ENCODE measurements around the gene OR52K2.
"Not testable (repeated sequence)": the region's sequence is repeated elsewhere in the genome, so short reads cannot be mapped to it uniquely, and the experiment has no call there.

Gene OR52K2

DNA sequence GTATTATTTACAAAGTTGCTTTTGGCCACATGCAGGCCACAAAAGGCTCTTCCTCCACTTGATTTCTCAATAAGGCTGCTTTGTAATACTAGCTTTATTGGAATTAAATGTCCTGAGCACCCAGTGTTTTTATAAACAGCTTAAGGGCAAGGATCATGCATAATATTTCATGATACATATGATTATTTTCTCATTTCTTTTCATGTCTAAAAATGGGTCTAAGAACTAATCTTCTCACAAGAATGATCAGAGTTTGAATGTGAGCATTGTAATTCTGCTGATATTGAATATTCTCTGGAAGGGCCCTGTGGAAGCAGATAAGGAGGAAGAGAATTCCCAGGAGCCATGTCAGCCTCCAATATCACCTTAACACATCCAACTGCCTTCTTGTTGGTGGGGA lies at the start of gene OR52K2:
OR52K2 (plus strand) TSS at position 301 of the 400 bp plus-strand sequence; CDS start at position 346, 45 bp downstream.
- DNase-seq (ENCODE audit: low read depth in 2 of 2): no peak

DNA sequence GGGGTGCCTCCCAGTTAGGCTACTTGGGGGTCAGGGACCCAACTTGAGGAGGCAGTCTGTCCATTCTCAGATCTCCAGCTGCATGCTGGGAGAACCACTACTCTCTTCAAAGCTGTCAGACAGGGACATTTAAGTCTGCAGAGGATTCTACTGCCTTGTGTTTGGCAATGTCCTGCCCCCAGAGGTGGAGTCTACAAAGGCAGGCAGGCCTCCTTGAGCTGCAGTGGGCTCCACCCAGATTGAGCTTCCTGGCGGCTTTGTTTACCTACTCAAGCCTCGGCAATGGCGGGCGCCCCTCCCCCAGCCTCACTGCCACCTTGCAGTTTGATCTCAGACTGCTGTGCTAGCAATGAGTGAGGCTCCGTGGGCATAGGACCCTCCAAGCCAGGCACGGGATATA lies 42.9 kb upstream of the OR52K2 start:
- not testable (repeated sequence) for DNase-seq (ENCODE audit: low read depth in 2 of 2)

DNA sequence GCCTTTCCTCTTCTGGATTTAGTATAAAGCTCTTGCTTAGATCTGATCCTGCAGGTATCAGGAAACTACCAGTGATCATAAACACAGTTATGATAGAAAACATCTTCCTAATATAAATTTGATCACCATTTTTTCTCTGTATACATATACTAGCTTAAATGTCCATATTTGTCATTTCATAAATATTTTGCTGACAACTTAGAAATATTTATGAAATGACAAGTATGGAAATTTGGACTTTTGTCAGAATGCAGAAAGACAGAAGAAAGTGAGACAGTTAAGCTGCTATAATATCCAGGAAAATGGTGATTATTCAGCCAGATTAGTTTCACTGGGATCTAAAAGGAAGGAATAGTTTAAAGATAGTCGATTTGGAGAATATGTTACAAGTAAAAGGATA lies 32.8 kb upstream of the OR52K2 start:
- no peak for DNase-seq (ENCODE audit: low read depth in 2 of 2)

DNA sequence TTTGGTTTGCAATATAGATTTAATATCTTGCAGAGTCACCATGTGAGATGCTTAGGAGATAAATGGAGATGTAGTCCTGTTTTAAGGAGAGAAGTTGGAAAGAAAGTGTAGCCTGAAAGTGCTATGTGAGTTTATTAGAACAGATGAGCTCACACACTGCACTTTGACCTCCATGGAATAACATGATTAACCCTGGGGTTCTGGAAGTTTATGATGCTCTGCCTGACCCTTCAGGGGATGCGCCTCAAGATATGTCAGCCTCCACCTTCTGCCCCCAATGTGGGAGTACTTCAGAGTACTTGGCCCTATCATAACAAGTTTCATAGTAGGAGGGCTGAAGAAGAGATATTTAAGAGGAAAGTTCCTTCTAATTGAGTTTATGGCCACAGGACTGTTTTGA lies 32.3 kb upstream of the OR52K2 start:
- DNase-seq (ENCODE audit: low read depth in 2 of 2): no peak

DNA sequence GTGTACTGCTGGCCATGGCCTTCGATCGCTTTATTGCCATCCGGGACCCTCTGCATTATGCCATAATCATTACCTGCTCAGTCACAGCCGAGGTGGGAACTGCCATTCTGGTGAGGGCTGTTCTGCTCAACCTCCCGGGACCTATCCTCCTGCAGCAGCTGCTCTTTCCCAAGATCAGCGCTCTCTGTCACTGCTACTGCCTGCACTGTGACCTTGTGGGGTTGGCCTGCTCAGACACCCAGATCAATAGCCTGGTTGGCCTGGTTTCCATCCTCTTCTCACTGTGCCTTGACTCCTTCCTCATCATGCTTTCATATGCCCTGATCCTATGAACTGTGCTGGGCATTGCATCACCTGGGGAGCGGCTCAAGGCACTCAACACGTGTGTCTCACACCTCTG lies 30.7 kb upstream of the OR52K2 start:
- DNase-seq (ENCODE audit: low read depth in 2 of 2): no peak

DNA sequence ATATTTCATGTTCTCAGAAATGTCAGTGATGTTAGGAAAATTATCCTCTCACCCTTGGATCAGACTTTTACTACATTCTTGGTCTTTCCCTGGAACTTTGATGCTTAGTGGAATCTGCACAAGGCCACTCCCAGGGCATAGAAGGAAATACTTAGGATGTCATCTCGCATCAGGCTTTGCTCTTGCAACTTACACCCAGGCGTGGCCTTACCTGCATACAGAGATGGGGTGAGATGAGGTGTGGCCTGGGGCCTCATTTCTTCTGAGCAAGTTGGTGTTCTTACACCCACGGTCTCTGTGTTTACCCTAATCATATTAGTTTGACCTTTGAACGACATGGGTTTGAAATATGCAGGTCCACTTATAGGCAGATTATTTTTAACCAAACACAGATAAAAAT lies 19.0 kb upstream of the OR52K2 start:
- DNase-seq (ENCODE audit: low read depth in 2 of 2): no peak

DNA sequence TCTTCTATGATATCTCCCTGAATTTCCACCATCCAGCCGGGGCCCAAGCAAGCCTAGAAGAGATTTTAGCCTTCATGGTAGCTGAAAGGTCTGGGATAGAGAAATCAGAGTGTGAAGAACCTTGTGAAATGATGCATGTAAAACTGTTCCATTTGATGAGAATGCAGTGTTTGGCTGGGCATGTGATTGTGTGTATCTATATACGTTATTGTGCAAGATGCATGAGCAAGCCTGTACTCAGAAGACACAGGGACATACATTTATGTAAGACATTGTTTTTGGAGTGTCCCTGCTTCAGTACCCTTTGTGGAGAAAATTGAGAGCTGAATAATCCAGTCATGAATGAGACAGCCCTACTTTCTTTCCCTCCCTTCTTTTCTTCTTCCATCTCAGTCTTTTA lies 15.2 kb upstream of the OR52K2 start:
- DNase-seq (ENCODE audit: low read depth in 2 of 2): no peak

DNA sequence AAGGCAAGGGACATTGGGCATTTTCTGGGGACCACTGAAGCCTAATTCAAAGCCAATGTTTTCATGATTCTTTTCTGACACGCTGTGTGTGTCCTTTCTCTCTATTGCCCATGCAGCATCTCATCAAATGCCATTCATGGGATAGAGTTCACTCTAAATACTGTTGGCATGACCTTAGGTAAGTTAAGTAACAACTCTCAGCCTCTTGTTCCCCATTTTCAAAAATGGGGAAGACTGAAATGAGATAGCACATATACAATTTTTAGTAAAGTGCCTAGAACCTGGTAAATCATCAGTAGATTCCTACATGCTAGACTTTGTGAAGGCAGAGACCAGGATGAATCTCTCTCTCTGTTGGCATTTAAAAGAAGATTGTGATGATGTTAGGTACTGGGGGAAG lies 12.7 kb upstream of the OR52K2 start:
- DNase-seq (ENCODE audit: low read depth in 2 of 2): no peak

DNA sequence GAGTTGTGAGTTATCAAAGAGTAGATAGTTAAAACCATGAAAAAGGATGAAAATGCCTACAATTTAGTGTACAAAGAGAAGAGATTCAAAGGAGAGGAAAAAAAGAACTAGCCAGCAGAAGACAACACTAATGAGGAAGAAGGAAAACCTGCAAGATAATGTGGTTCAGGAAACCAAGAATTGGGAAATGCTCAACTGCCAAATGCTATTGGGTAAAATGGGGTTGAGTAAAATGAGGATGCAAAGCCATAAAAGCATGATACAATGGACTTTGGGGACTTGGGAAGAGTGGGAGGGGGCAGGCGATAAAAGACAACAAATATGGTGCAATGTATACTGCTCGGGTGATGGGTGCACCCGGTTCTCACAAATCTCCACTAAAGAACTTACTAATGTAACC lies 7.6 kb upstream of the OR52K2 start:
- DNase-seq (ENCODE audit: low read depth in 2 of 2): no peak

DNA sequence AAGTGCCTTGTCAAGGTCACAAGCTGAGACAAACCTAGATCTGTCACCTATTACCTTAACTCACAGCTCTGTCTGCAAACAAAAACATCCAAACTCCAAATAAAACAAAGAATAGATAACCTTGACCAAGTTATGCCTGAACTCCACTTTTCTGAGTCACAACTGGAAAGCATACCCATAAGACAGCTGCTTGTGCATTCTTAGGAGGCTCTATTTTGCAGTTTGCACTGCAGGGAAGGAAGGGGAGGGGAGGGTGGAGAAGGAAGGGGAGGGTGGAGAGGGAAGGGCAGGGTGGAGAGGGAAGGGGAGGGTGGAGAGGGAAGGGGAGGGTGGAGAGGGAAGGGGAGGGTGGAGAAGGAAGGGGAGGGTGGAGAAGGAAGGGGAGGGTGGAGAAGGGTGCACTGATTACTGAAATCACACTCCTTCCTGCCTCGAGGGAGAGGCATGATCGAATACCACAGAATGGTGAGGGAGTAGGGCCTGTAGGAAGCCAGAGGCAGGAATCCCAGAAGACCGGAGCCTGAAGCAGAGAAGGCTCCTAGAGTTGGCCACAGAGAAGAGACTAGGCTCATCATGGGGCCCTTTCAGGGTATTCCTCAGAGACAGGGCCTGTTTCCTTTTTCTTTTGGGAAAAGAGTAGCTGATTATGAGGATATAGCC lies 5.7 kb upstream of the OR52K2 start:
- no peak for DNase-seq (ENCODE audit: low read depth in 2 of 2)

DNA sequence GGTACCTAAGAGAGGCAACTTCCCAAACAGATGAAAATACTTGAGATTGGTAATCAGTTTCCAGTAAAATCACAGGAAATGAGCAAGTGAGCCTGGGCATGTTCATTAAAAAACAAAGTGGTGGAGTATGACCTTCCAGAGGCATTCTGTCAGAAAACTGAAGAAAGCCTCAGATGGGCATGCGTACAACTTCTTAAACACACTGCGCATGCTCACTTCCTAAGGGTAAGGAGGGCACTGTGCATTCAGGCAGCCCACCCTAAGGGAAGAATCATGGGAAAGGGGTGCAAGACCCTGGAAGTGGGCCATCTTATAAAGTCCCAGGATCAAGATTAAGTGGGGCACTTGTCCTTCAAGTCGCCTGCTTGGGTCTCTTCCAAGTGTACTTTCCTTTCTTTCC lies 4.0 kb downstream of the OR52K2 start:
- no peak for DNase-seq (ENCODE audit: low read depth in 2 of 2)

DNA sequence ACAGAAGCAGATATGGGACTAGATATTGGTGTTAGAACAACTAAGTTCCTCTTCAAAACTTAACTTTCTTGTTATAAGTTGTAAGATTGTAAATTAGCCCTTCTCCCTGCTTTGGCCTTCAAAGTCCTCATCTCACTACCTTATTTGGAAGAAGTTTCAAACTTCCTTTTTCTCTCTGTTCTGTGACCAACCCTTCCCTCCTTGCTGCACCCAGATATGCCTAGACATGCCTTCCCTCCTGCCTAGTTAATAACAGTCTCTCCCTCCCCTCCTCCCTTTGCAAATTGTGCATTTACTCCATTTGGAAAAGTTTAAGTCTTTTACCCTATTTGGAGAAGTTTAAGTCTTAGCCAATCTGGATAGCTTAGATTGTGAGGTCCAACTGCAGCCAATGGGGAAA lies 4.9 kb downstream of the OR52K2 start:
- no peak for DNase-seq (ENCODE audit: low read depth in 2 of 2)

DNA sequence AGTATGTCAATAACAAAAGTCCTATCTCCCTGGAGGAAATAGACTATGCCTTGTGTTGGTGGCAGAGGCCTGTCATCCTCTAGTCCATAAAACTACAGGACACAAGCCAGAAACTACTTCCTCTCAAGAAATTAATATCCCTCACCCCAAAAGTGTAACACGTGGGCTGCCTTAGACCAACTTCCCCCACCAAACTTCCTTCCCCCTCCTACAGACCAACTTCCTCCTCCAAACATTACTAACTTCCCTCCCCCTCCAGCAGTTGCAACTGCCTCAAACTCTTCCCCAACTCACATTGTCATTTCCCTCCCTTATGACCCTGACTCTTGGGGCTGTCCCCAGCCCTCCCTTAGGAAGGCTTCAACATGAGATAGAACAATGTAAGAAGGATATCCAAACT lies 6.3 kb downstream of the OR52K2 start:
- DNase-seq (ENCODE audit: low read depth in 2 of 2): no peak

DNA sequence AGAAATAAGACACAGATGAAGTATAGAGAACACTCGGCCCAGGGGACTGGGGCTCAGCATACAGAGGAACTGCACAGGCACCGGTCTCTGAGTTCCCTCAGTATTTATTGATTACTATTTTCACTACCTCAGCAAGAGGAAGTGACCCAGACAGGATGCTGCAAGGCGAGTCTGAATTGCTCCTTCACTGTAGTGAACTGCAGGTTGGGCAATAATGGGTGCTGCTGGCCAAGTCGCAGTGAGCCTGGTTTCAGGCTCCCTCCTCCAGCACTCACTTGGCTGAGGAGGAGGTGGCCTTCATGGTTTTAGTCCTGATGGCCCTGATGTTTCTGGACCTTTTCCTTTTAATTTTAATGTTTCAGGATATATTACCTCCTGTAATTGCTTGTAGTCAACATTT lies 10.4 kb downstream of the OR52K2 start:
- DNase-seq (ENCODE audit: low read depth in 2 of 2): no peak

DNA sequence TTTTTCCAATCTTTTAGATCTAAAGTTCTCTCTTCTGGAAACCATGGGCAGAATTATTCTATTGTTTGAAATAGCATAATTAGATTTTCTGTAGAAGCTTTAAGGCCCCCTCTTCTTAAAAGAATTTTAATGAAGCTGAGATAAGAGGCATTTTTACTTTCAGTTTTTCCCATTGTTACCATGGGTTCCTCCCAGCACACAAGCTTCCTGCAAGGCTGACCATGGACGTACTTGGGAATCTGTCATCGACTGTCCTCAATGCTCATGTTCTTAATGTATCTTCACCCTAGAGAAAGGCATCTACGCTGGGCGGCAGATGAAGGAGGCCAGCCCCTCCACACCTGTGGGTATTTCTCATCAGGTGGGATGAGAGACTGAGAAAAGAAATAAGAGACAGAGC lies 11.1 kb downstream of the OR52K2 start:
- DNase-seq (ENCODE audit: low read depth in 2 of 2): no peak

DNA sequence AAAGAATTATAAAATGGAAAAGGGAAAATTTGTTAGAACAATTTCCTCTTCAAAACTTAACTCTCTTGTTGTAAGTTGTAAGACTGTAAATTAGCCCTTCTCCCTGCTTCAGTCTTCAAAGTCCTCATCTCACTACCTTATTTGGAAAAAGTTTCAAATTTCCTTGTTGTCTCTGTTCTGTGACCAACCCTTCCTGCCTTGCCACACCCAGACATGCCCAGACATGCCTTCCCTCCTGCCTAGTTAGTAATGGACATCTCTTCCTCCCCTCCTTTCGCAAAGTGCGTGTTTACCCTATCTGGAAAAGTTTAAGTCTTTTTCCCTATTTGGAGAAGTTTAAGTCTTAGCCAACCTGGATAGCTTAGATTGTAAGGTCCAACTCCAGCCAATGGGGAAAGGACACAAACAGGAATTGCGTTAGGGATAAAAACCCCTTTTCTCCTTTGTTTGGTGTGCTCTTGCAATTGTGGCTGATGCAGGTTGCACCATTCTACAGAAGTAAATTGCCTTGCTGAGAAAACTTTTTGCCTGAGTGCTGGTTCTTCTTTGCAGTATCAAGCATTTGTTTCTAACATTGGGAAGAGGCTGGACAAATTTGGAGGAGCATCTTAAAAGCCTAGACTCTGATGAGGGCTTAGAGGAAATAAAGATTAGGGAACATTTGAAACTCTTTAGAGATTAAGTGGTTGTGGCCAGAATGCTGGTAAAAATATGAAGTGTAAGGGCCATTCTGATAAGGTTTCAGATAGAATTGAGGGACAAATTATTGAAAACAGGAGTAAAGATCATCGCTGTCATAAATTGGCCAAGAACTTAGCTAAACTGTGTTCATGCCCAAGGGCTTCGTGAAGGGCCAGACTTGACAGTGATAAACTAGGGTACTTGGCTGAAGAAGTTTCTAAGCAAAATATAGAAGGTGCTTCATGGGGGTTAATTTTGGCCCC lies 15.4 kb downstream of the OR52K2 start:
- DNase-seq (ENCODE audit: low read depth in 2 of 2): no peak

DNA sequence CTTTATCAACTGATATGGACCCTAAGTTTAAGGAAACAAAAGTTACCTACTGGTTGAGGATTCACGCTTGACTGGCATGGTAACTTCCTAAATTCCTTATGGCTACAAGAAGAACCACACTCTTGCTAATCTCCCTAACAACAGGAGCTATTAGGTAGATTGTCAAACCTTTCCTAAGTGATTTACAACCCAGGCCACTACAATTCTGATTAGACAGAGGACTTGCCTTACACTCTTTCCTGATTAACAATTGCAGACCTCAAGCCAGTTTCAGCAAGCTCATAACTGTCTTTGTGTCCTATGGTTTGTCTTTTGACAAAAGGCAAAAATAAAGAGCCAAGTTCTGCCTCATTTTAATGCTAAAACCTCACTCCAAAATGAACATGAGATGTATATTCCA lies 16.3 kb downstream of the OR52K2 start:
- DNase-seq (ENCODE audit: low read depth in 2 of 2): no peak

DNA sequence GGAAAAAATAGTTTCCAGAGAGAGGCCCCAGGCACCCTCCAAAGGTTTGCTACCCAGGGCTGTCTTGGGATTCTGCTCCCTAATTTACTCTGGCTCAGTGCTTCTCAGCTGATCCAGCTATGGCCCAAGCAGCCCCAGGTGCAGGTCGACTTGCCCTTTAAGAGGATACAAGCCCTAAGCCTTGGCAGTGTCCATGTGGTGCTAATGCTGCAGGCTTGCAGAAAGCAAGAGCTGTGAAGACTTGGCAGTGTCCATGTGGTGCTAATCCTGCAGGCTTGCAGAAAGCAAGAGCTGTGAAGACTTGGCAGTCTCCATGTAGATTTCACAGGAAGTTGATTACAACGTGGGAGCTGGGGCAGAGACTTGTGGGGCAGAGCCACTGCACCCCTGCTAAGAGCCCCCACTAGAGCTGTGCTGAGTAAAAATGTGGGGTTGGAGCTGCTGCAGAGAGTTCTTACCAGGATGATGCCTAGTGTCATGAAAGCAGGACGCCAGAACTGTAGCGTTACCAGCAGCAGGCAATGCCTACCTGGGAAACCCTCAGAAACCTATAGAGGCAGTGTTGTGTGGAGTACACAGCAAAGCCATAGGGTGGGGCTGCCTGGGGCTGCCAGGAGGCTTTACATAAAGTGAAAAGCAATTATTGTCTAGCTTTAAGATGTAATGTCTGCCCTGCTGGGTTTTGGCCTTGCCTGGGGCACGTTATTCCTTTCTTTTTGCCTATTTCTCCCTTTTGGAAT lies 17.2 kb downstream of the OR52K2 start:
- no peak for DNase-seq (ENCODE audit: low read depth in 2 of 2)

DNA sequence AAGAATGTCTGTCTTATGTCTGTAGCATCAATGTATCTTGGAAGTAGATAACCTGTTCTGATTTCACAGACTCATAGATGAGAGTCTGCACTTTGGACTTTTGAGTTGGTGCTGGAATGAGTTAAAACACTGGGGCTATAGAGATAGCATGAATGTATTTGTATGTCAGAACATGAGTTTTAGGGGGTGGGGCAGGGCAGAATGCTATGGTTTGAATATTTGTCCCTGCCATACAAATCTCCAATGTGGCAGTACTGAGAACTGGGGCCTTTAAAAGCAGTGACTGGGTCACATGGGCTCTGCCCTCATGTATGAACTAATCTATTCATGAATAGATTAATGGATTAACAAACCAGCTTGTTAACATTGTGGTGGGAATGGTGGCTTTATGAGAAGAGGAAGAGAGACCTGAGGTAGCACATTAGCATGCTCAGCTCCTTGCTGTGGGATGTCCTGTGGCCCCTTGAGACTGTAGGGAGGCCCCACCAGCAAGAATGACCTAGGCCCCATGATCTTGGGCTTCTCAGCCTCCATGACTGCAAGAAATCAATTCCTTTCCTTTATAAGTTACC lies 17.9 kb downstream of the OR52K2 start:
- DNase-seq (ENCODE audit: low read depth in 2 of 2): no peak

DNA sequence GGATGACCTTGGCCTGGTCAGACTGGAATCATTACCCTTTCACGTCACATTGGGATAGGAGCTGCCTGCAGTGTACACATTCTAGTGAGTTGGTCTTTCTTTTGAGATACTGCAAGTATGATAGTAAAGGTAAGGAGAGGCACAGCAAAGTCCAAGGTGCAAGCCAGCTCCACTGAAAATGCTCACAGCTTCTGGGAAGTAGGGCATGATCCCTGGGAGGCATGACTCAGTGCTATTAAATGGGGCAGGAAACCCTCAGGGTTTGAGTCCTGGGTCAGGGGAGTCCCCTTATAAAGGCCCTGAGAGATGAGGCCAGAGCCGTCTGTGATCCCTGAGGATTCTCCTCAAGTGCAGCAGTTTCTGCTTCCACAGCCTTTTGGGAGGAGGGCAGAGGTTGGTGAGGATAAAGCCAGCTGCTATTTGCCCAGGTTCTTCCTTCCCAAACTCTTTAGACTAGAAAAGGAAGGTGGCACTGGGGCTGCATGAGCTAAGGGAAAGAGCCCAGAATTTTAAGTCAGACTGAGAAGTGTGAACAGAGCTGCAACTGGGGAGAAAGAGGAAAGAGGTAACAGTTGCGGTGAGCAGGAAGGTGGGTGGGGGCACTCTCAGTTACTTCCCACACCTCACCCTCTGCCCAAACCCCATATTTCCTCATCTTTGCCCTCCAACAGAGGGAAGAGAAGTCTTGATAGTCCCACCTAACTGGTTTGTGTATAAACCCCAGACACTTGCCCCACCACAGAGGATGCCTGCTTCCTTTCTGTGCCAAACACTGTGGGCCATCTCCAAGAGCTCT lies 18.9 kb downstream of the OR52K2 start:
- DNase-seq (ENCODE audit: low read depth in 2 of 2): no peak

DNA sequence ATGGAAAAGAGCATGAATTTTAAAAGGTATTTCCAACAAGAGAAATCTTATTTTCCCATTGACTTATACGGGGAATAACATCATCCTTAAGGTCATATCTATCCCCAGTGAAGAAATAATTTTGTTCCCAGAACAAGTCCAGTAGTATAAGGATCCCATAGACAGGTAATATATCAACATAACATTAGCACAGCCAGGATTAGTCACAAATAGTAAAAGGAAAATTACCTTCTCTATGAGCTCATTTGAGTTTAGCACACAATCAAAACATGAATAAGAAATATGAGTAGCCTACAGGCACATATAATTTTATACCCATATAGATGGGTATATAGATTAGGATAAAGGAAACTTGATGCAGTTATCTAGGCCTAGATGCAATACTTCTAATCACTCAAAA lies 30.5 kb downstream of the OR52K2 start:
- DNase-seq (ENCODE audit: low read depth in 2 of 2): no peak
